Upper lobe of left lung (tissue), 4 donors: Measurements from ENCODE around the gene ULK4.

ENCODE experiments used
- CTCF ChIP-seq, 6 experiments: fragments of 450-650 bp in 4 of 6; fragments of 200-600 bp in 2 of 6; sonication (generic) in 2 of 6; IDR thresholded peaks; one replicate each; pipeline ENCODE4 v1.5.1; 2016 to 2019; ENCODE audit warnings: antibody characterized with exemption in 6 of 6
- POLR2A ChIP-seq, 4 donors: fragments of 450-650 bp; IDR thresholded peaks; one replicate each; pipeline ENCODE4 v1.5.1; 2016 to 2017; ENCODE audit warnings: antibody characterized with exemption in 4 of 4, mild to moderate bottlenecking in 2 of 4

GRCh38 chr3:41833628-41834027, 128.3 kb downstream of the ULK4 start:
- TF ChIP-seq CTCF (IDR thresholded peaks at IDR 0.05) (no peak), POLR2A (IDR thresholded peaks at IDR 0.05) (no peak)
